Limb (tissue), 2 donors: ENCODE data around the gene CTU1.
A peak's percentile ranks its signal among the peaks of the same experiment; 100 is the strongest.

Experiments
- DNase-seq, 2 donors: peaks; one replicate each; pipeline ENCODE4 v3.0.0-alpha.2; 2016; ENCODE audit errors: extremely low spot score in 2 of 2

Gene CTU1

GRCh38 chr19:51131780-51132680 lies 23.8 kb upstream of the CTU1 start:
- peak in 1 of 2 donors; percentile 8 for DNase-seq

GRCh38 chr19:51129716-51130115 lies 21.5 kb upstream of the CTU1 start:
- no peak for DNase-seq

GRCh38 chr19:51128227-51128626 lies 20.0 kb upstream of the CTU1 start:
- DNase-seq: no peak

DNA sequence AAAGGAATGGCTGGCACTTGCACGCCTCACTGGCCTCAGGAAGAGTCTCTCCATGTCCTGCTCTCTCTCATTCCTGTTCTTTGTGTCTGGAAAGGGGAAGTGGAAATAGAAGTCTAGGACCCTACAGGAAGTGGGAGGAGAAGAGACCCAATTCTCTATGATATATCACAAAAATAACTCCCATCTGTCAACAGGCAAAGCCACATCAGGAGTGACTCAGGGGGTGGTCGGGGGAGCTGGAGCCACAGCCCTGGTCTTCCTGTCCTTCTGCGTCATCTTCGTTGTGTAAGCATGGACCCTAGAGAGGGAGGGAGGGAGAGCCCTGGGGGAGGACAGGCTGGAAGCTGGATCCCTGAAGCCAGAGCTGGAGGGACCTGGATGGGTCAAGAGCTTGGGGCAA lies 19.5 kb upstream of the CTU1 start:
- DNase-seq: no peak

DNA sequence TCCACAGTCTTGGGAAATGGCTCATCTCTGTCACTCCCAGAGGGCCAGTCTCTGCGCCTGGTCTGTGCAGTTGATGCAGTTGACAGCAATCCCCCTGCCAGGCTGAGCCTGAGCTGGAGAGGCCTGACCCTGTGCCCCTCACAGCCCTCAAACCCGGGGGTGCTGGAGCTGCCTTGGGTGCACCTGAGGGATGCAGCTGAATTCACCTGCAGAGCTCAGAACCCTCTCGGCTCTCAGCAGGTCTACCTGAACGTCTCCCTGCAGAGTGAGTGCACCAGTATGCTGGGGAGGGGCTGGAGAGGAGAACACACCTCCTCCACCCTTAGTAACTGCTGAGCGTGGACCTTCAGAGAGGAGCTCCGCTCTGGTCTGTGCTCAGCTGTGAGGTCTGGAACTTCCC lies 18.8 kb upstream of the CTU1 start:
- DNase-seq: no peak

DNA sequence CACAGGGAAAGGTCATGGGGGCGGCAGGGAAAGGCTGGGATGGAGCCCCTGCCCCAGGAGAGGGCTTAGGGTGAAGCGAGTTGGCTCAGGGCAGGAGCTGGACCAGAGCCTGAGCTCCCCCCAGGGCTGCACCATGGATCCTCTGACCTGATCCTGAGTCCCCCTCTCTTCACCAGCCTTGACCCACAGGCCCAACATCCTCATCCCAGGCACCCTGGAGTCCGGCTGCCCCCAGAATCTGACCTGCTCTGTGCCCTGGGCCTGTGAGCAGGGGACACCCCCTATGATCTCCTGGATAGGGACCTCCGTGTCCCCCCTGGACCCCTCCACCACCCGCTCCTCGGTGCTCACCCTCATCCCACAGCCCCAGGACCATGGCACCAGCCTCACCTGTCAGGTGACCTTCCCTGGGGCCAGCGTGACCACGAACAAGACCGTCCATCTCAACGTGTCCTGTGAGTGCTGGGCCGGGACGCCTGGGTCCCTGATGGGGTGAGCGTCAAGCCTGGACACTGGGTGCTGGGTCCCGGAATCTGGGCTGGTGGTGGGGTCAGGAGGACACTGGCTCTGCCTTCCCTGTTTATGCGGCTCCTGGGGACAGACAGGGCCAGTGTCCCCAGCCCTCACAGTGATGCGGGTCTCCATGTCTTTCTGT lies 17.3 kb upstream of the CTU1 start:
- DNase-seq: no peak

DNA sequence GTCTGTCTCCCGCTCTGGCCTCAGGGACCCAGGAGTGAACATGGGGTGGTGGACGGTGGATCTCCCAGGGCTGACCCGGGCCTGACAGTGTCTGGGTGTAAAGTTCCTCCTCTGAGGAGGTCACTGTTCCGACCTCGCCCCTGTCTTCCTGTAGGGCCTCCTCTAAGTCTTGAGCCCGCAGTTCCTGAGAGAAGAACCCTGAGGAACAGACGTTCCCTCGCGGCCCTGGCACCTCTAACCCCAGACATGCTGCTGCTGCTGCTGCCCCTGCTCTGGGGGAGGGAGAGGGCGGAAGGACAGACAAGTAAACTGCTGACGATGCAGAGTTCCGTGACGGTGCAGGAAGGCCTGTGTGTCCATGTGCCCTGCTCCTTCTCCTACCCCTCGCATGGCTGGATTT lies 16.5 kb upstream of the CTU1 start, which contains the start of gene SIGLEC9:
SIGLEC9 (plus strand) TSS at position 178 of the 400 bp plus-strand sequence; CDS start at position 247, 69 bp downstream.
- DNase-seq: no peak

GRCh38 chr19:51124216-51124615 lies 16.0 kb upstream of the CTU1 start:
- no peak for DNase-seq

- DNase-seq: no peak
Measured at GRCh38 chr19:51123802-51124201, 15.6 kb upstream of the CTU1 start.

DNA sequence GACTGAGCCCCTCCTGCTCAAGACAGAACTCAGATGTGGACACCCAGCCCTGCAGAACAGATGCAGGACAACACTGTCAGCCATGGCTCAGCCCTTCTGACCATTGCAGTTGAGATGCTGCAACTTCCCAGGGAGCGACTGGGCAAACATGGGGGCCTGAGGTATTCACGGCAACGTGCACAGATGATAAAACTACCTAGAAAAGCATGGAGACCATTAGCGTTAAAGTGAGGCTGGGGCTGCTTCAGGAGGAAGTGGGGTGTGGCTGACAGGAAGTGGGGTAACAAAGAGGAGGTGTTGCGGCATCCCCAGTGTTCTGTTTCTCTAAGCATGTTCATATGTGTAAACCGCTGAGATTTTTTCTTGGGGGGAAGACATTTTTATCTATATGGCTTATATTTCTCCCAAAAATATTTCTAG lies 15.2 kb upstream of the CTU1 start:
- no peak for DNase-seq

- DNase-seq: no peak
Measured at GRCh38 chr19:51122112-51122981, 14.1 kb upstream of the CTU1 start.

- DNase-seq: no peak
Measured at GRCh38 chr19:51121257-51121656, 13.0 kb upstream of the CTU1 start.

DNA sequence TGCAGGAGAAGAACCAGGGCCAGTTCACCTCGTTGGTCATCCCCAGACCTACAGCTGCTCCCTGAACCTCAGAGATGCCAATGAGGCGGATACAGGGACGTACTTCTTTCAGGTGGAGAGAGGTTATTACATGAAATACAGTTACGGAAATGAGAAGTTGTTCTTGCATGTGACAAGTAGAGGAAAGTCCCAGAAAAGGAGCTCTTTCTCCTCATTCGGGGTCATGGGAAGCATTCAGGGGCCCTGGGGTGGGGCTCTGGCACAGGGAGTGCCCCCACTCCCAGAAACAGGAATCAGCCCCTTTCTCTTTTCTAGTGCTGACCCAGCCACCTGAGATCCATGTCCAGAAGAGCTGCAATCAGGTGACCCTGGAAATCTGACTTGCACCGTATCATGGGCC lies 12.0 kb upstream of the CTU1 start:
- DNase-seq: no peak

- no peak for DNase-seq
Measured at GRCh38 chr19:51119611-51120010, 11.4 kb upstream of the CTU1 start.

GRCh38 chr19:51119101-51119500 lies 10.9 kb upstream of the CTU1 start:
- DNase-seq: no peak

DNA sequence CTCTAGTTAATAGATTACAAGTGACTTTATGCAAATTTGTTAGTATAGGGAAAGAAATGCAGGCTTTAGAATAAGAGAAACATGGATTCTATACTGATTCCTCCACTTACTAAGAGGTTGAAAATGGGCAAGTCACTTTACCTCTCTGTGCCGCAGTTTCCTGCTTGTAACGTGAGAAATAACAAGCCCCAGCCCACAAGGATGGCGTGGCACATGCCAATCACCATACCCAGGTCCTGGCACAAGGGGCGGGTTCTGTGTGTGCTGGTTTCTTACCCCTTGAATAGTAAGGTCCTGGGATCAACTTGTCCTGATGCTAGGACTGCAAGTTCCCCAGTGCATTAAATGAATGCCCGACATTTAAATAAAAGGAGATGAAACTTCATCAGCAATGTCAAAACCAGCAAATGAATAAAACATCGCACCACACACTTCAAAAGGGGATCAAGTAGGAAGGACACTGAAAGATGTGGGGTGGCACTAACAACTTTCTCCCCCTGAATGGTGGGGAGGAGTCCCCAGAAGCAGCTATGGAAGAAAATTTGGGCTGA lies 8.6 kb upstream of the CTU1 start:
- DNase-seq: no peak

GRCh38 chr19:51114087-51114729 lies 6.0 kb upstream of the CTU1 start:
- DNase-seq: no peak

DNA sequence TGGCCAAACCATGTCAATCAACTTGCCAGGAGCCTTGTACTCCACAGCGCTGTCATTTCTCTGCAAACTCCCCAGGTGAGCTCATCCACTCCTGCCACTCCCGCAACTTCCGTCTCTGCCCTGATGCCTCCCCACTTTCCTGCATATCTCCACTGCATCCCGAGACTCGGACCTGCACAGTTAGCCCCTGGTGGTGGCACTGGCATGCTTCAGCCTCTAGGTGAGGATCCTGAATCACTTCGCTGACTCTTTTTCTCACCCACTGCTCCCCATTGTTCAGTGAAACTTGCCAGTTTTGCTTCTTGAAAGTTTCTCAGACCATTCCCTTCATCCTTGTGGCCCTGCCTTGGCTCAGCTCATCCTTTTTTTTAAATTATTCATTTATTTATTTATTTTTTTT lies 3.4 kb upstream of the CTU1 start:
- DNase-seq: no peak

- DNase-seq: no peak
Measured at GRCh38 chr19:51110666-51110971, 2.4 kb upstream of the CTU1 start.

DNA sequence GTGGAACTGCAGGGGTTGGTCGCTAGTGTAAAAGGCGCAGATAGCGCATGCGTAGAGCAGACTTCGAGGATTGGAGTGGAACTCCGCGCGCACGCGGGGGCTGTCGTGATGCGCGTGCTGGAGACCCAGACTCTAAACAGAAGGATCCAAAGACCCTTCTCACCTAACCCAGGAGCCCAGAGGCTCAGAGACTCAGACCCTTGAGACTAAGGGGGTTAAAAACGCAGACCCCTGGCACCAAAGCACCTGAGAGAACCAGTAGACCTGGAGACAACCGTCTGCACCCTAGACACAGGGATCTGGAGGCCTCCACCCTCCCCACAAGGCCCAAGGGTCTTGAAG lies 567 bp upstream of the CTU1 start:
- no peak for DNase-seq

- no peak for DNase-seq
Measured at GRCh38 chr19:51107406-51108065, 673 bp downstream of the CTU1 start.
